ENCODE measurements around the gene PABPC1L.

PABPC1L gene

GRCh38 chr20:44938637-44939036, 28.8 kb downstream of the PABPC1L start:
- no peak for TF ChIP-seq CTCF (IDR thresholded peaks at IDR 0.05)
- Histone ChIP-seq H3K4me1 (no peaks in the 10 kb centered on the region), H3K4me3 (ENCODE audit: low read depth, low read length) (no peak overlapping the region), H3K9ac (no peak overlapping the region), H2AFZ (no peak overlapping the region), H3K9me3 (ENCODE audit: control insufficient read depth, low read length) (no peaks in the 10 kb centered on the region), H3K27ac (no peak overlapping the region), H3K4me2 (ENCODE audit: low read length) (no peak overlapping the region), H3K27me3 (ENCODE audit: control insufficient read depth, insufficient read depth, low read length) (no peaks in the 10 kb centered on the region), H3K36me3 (ENCODE audit: control insufficient read depth, insufficient read depth, low read length) (no peaks in the 10 kb centered on the region), H3K79me2 (no peaks in the 10 kb centered on the region)

GRCh38 chr20:44941120-44941691, 31.3 kb downstream of the PABPC1L start:
- Histone ChIP-seq H3K79me2 (no peaks in the 10 kb centered on the region), H3K9me3 (ENCODE audit: control insufficient read depth, low read length) (no peaks in the 10 kb centered on the region), H2AFZ (no peak overlapping the region), H3K9ac (no peak overlapping the region), H3K4me3 (ENCODE audit: low read depth, low read length) (no peak overlapping the region), H3K4me1 (no peaks in the 10 kb centered on the region), H3K27me3 (ENCODE audit: control insufficient read depth, insufficient read depth, low read length) (no peaks in the 10 kb centered on the region), H3K4me2 (ENCODE audit: low read length) (no peak overlapping the region), H3K27ac (no peak overlapping the region), H3K36me3 (ENCODE audit: control insufficient read depth, insufficient read depth, low read length) (no peaks in the 10 kb centered on the region)
- TF ChIP-seq CTCF (IDR thresholded peaks at IDR 0.05): no peak

- no peak overlapping the region for H3K27ac ChIP-seq
- no peaks in the 10 kb centered on the region for H3K79me2 ChIP-seq
- H3K36me3 ChIP-seq (ENCODE audit: control insufficient read depth, insufficient read depth, low read length): no peaks in the 10 kb centered on the region
These were observed 32.6 kb downstream of the PABPC1L start for GRCh38 chr20:44942264-44942973.

GRCh38 chr20:44943828-44944227, 34.0 kb downstream of the PABPC1L start:
- Histone ChIP-seq H3K27ac (no peak overlapping the region), H3K9me3 (ENCODE audit: control insufficient read depth, low read length) (no peaks in the 10 kb centered on the region), H3K36me3 (ENCODE audit: control insufficient read depth, insufficient read depth, low read length) (no peaks in the 10 kb centered on the region), H3K4me1 (no peaks in the 10 kb centered on the region), H3K9ac (no peak overlapping the region), H3K79me2 (no peaks in the 10 kb centered on the region), H2AFZ (no peak overlapping the region), H3K4me3 (ENCODE audit: low read depth, low read length) (no peak overlapping the region), H3K27me3 (ENCODE audit: control insufficient read depth, insufficient read depth, low read length) (no peaks in the 10 kb centered on the region), H3K4me2 (ENCODE audit: low read length) (no peak overlapping the region)
- TF ChIP-seq CTCF (IDR thresholded peaks at IDR 0.05): no peak

More at GRCh38 chr20:44942264-44942973, 32.6 kb downstream of the PABPC1L start:
- Histone ChIP-seq H2AFZ (no peak overlapping the region), H3K9me3 (ENCODE audit: control insufficient read depth, low read length) (no peaks in the 10 kb centered on the region), H3K4me1 (no peaks in the 10 kb centered on the region), H3K4me2 (ENCODE audit: low read length) (no peak overlapping the region), H3K27me3 (ENCODE audit: control insufficient read depth, insufficient read depth, low read length) (no peaks in the 10 kb centered on the region), H3K9ac (no peak overlapping the region), H3K4me3 (ENCODE audit: low read depth, low read length) (no peak overlapping the region)
- no peak for TF ChIP-seq CTCF (IDR thresholded peaks at IDR 0.05)

GRCh38 chr20:44945261-44945660, 35.4 kb downstream of the PABPC1L start:
- H3K4me3 ChIP-seq (ENCODE audit: low read depth, low read length): no peak overlapping the region
- H3K36me3 ChIP-seq (ENCODE audit: control insufficient read depth, insufficient read depth, low read length): no peaks in the 10 kb centered on the region
- no peak overlapping the region for H2AFZ ChIP-seq
- H3K4me1 ChIP-seq: no peaks in the 10 kb centered on the region
- no peaks in the 10 kb centered on the region for H3K27me3 ChIP-seq (ENCODE audit: control insufficient read depth, insufficient read depth, low read length)
- no peak for TF ChIP-seq CTCF (IDR thresholded peaks at IDR 0.05)
- no peaks in the 10 kb centered on the region for H3K9me3 ChIP-seq (ENCODE audit: control insufficient read depth, low read length)
- no peaks in the 10 kb centered on the region for H3K79me2 ChIP-seq
- H3K27ac ChIP-seq: no peak overlapping the region
- H3K9ac ChIP-seq: no peak overlapping the region
- H3K4me2 ChIP-seq (ENCODE audit: low read length): no peak overlapping the region
